HUES48 (cell line): ENCODE measurements around the gene TDRD15.
"Not testable (repeated sequence)": the region's sequence is repeated elsewhere in the genome, so short reads cannot be mapped to it uniquely, and the experiment has no call there.

ENCODE experiments used
- H3K27ac ChIP-seq: one replicate; pipeline ENCODE4 v1.7.0; 2013; ENCODE audit warnings: low read depth, low read length, inconsistent platforms
- H3K27me3 ChIP-seq: 2 replicates; pipeline ENCODE4 v1.6.1; 2013; ENCODE audit warnings: mild to moderate bottlenecking, low read length; ENCODE audit not compliant: control insufficient read depth, insufficient read depth
- H3K36me3 ChIP-seq: 2 replicates; pipeline ENCODE4 v1.6.1; 2013; ENCODE audit warnings: low read length; ENCODE audit not compliant: control insufficient read depth, insufficient read depth
- H3K4me1 ChIP-seq: 2 replicates; pipeline ENCODE4 v1.6.1; 2013; ENCODE audit warnings: mild to moderate bottlenecking, low read length; ENCODE audit not compliant: control insufficient read depth, insufficient read depth
- H3K4me3 ChIP-seq: 2 replicates; pipeline ENCODE4 v1.5.1; 2013; ENCODE audit warnings: mild to moderate bottlenecking, low read depth, low read length
- H3K9ac ChIP-seq: 2 replicates; pipeline ENCODE4 v1.6.1; 2013; ENCODE audit warnings: mild to moderate bottlenecking, low read depth, low read length, moderate library complexity
- H3K9me3 ChIP-seq: 2 replicates; pipeline ENCODE4 v1.6.1; 2013; ENCODE audit warnings: low read length; ENCODE audit not compliant: control insufficient read depth, insufficient read depth

TDRD15 gene

GRCh38 chr2:21101514-21102155 is 22.1 kb upstream of the TDRD15 start:
- not testable (repeated sequence) for H3K9ac ChIP-seq, H3K4me3 ChIP-seq, H3K27me3 ChIP-seq, H3K36me3 ChIP-seq, H3K9me3 ChIP-seq, H3K27ac ChIP-seq
- peaks cover 22% of the 10 kb centered on the region for H3K4me1 ChIP-seq

DNA sequence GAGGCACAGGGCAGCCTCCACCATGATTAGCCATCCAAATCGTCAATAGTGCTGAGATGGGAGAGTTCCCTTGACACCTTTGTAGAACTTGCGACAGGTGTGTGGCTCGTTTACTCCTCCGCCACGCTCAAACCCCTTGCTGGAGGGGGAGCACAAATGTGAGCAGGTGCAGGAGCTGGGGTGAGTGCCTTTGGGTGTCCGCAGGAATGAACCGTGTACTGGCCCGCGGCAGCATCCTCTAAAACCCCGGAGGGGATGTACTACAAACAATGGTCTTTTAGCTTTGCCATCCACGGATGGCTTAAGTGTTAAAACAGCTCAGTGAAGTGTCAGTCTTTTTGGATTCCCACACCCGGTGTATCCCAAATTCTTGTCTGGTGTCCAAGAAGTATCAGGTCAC is 21.4 kb upstream of the TDRD15 start:
- no peak overlapping the region for H3K9ac ChIP-seq
- H3K36me3 ChIP-seq, result no peaks in the 10 kb centered on the region
- no peak overlapping the region for H3K27ac ChIP-seq
- no peak overlapping the region for H3K4me3 ChIP-seq
- no peaks in the 10 kb centered on the region for H3K27me3 ChIP-seq
- peaks cover 22% of the 10 kb centered on the region for H3K4me1 ChIP-seq
- no peaks in the 10 kb centered on the region for H3K9me3 ChIP-seq

- no peak overlapping the region for H3K4me3 ChIP-seq
- peaks cover 16% of the 10 kb centered on the region for H3K4me1 ChIP-seq
- no peak overlapping the region for H3K27ac ChIP-seq
- H3K9me3 ChIP-seq, result no peaks in the 10 kb centered on the region
- H3K36me3 ChIP-seq, result no peaks in the 10 kb centered on the region
- H3K27me3 ChIP-seq, result no peaks in the 10 kb centered on the region
- H3K9ac ChIP-seq, result no peak overlapping the region
Measured at GRCh38 chr2:21103274-21103891, 20.4 kb upstream of the TDRD15 start.

DNA sequence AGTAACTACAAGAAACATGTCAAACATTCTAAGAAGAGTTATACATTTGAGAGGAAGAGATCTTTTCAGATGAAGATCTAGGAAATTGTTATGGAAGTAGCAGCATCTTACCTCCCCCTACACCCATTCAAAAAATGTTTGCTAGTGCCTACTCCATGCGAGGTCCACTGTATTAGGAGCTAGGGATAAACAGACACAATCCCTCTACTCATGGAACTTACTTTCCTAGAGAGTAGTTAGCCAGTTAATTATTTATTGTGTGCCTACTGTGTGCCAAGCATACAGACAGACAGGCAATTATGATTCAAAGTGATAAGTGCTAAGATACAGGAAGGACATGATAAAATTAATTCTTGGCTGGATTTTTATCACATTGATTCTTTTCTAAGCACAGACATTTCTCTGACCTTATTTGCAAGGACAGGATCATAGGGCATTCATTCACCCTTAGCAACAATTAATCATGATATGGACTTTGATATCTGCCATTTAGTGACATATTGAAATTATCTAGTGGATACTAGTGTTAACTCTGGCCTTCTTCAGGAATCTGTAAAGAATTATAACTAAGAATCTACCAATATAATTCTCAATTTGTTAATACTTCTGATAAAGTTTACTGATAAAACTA is 19.6 kb upstream of the TDRD15 start:
- H3K27me3 ChIP-seq, result no peaks in the 10 kb centered on the region

GRCh38 chr2:21111012-21111411 is 12.8 kb upstream of the TDRD15 start:
- Histone ChIP-seq H3K4me3 (no peak overlapping the region), H3K27me3 (no peaks in the 10 kb centered on the region), H3K9ac (no peak overlapping the region), H3K36me3 (no peaks in the 10 kb centered on the region), H3K9me3 (no peaks in the 10 kb centered on the region), H3K4me1 (no peaks in the 10 kb centered on the region), H3K27ac (no peak overlapping the region)

More for the DNA sequence above, 19.6 kb upstream of the TDRD15 start:
- Histone ChIP-seq H3K4me3 (no peak overlapping the region), H3K9me3 (no peaks in the 10 kb centered on the region), H3K36me3 (no peaks in the 10 kb centered on the region), H3K4me1 (peaks cover 14% of the 10 kb centered on the region), H3K9ac (no peak overlapping the region), H3K27ac (no peak overlapping the region)

DNA sequence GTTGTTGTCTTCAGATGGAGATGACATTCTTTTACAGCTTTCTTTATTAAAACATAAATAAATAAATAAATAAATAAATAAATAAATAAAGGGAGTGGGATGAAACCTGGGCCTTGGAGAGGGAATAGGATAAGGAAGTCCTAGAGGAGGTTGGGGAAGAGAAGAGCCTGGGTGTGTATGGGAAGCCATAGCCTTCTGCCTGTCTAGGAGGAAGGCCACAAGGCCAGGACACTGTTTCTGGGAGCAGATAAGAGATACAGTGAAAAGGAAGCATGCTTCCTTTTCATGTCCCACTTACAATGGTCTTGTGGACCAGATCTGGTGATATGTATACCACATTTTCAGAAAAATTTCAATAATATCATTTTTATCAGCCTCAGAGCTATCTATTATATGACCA is 6.1 kb upstream of the TDRD15 start:
- no peak overlapping the region for H3K9ac ChIP-seq
- no peak overlapping the region for H3K27ac ChIP-seq
- H3K9me3 ChIP-seq, result no peaks in the 10 kb centered on the region
- no peaks in the 10 kb centered on the region for H3K27me3 ChIP-seq
- H3K36me3 ChIP-seq, result no peaks in the 10 kb centered on the region
- no peak overlapping the region for H3K4me3 ChIP-seq
- H3K4me1 ChIP-seq, result no peaks in the 10 kb centered on the region

DNA sequence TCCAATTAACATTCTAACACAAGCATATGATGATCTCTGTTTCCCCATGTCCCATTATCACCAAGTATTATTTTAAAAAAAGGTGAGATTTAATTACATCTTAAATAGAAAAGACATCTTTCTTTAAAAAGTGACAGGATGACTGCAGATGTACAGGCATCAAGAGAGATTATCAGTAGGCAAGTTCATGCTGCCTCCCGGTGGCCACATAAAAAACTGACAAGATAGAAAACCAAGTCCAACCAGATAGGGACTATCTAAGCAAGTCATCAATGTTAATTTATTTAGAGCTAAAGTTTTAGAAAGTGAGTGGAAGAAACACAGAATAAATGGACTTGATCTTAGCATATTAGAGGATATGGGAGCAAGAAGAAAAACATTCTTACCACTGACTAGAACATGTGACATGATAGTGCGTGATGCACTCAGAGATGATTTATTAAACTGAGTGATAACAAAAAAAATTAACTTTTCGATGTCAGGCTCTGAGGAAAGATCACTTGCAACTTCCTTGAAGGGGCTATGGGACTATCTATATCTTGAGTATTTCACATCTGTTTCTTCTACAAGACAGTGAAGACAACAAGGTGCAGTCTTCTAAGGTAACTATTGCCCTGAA is 5.4 kb upstream of the TDRD15 start:
- Histone ChIP-seq H3K4me3 (no peak overlapping the region), H3K27ac (no peak overlapping the region), H3K36me3 (no peaks in the 10 kb centered on the region), H3K27me3 (no peaks in the 10 kb centered on the region), H3K9ac (no peak overlapping the region), H3K9me3 (no peaks in the 10 kb centered on the region), H3K4me1 (no peaks in the 10 kb centered on the region)

DNA sequence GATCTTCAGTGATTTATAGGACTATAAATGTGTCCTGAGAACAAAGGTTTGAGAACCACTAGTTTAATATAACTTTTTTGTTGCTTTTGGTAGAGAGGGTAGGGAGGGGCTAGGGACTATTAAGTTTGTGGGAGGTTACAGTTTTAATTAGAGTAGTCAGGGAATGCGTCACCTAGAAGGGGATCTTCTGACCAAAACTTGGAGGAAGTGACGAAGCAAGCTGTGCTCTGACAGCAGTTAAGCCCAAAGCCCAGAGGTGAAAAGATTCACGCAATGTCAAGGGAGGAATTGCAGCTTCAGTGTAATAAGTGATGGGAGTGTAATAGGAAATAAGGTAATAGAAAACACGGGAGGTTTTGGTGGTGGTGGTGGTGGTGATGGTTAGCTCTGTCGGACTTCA is 8.1 kb downstream of the TDRD15 start:
- Histone ChIP-seq H3K36me3 (no peaks in the 10 kb centered on the region), H3K4me1 (no peaks in the 10 kb centered on the region), H3K9me3 (no peaks in the 10 kb centered on the region), H3K27ac (no peak overlapping the region), H3K9ac (no peak overlapping the region), H3K4me3 (no peak overlapping the region), H3K27me3 (no peaks in the 10 kb centered on the region)

- H3K4me3 ChIP-seq, result no peak overlapping the region
- no peaks in the 10 kb centered on the region for H3K4me1 ChIP-seq
- H3K27ac ChIP-seq, result no peak overlapping the region
- no peaks in the 10 kb centered on the region for H3K36me3 ChIP-seq
- no peaks in the 10 kb centered on the region for H3K9me3 ChIP-seq
- no peak overlapping the region for H3K9ac ChIP-seq
- H3K27me3 ChIP-seq, result no peaks in the 10 kb centered on the region
Measured at GRCh38 chr2:21135585-21135984, 11.8 kb downstream of the TDRD15 start.

- Histone ChIP-seq H3K36me3 (no peaks in the 10 kb centered on the region), H3K9me3 (no peaks in the 10 kb centered on the region), H3K27ac (no peak overlapping the region), H3K4me1 (no peaks in the 10 kb centered on the region), H3K4me3 (no peak overlapping the region), H3K9ac (no peak overlapping the region), H3K27me3 (no peaks in the 10 kb centered on the region)
Measured at GRCh38 chr2:21142149-21142548, 18.4 kb downstream of the TDRD15 start.

GRCh38 chr2:21146638-21147037 is 22.9 kb downstream of the TDRD15 start:
- H3K4me3 ChIP-seq, result no peak overlapping the region
- no peaks in the 10 kb centered on the region for H3K4me1 ChIP-seq
- H3K36me3 ChIP-seq, result no peaks in the 10 kb centered on the region
- no peak overlapping the region for H3K9ac ChIP-seq
- H3K9me3 ChIP-seq, result no peaks in the 10 kb centered on the region
- no peak overlapping the region for H3K27ac ChIP-seq
- no peaks in the 10 kb centered on the region for H3K27me3 ChIP-seq
